Uterus (tissue), 4 donors: ENCODE data around the gene DGUOK. TPM values are rescaled to one million over a fixed set of nuclear protein-coding genes. Genes with fewer than 3 reads are reported as not detected.

Source experiments
- DNase-seq, 2 donors: peaks; one replicate each; pipeline ENCODE4 v3.0.0-alpha.2; 2019 to 2020
- H3K27ac ChIP-seq, 2 donors: fragments of 200-600 bp; sonication (generic); 1 replicate in 1 of 2; 2 replicates in 1 of 2; pipeline ENCODE4 v1.5.1; 2016 to 2018
- H3K27me3 ChIP-seq, 2 donors: fragments of 200-600 bp; sonication (generic); one replicate each; pipeline ENCODE4 v1.5.1; 2018 to 2019; ENCODE audit warnings: control low read depth in 1 of 2
- H3K36me3 ChIP-seq, 2 donors: fragments of 200-600 bp; sonication (generic); one replicate each; pipeline ENCODE4 v1.5.1; 2019; ENCODE audit warnings: control low read depth in 1 of 2
- H3K4me1 ChIP-seq, 2 donors: fragments of 200-600 bp; sonication (generic); one replicate each; pipeline ENCODE4 v1.5.1; 2018 to 2019; ENCODE audit warnings: control low read depth in 1 of 2
- H3K4me3 ChIP-seq, 2 donors: fragments of 200-600 bp; sonication (generic); 1 replicate in 1 of 2; 2 replicates in 1 of 2; pipeline ENCODE4 v1.5.1; 2018 to 2019; ENCODE audit warnings: mild to moderate bottlenecking in 1 of 2
- H3K9me3 ChIP-seq, 2 donors: fragments of 200-600 bp; sonication (generic); one replicate each; pipeline ENCODE4 v1.5.1; 2019; ENCODE audit warnings: control low read depth in 1 of 2
- POLR2A ChIP-seq, 2 donors: fragments of 450-650 bp; IDR thresholded peaks; one replicate each; pipeline ENCODE4 v1.6.1; 2016; ENCODE audit warnings: antibody characterized with exemption in 2 of 2, mild to moderate bottlenecking in 1 of 2, moderate library complexity in 1 of 2
- intact Hi-C: fragments of 100-400 bp; cut with DNase I; formaldehyde crosslinking; loops from one replicate; pipeline ENCODE4 v1.15.1; 2023; ENCODE audit warnings: low total_unique reads
- total RNA-seq, 4 donors: library from RNA; depleted of rRNA in 3 of 4; stranded (reverse); fragments of >200 nt in 3 of 4; gene quantifications; one replicate each; pipeline versions ENCODE4 v1.1.0 to v1.2.4, GENCODE V29; 2014 to 2023
- TF ChIP-seq, protein P1 (sequence below), 4 experiments: fragments of 200-600 bp in 2 of 4; fragments of 450-650 bp in 2 of 4; sonication (generic) in 2 of 4; IDR thresholded peaks; one replicate each; pipeline ENCODE4 v1.5.1; 2016 to 2019; ENCODE audit warnings: antibody characterized with exemption in 4 of 4, mild to moderate bottlenecking in 2 of 4, moderate library complexity in 1 of 4
- donor health status: DM: yes; HTN: yes; CAD: no.

The DGUOK gene
- total RNA-seq, 4 donors from 2014 or later = 43.6 to 128 (median 58.6) TPM

DNA sequence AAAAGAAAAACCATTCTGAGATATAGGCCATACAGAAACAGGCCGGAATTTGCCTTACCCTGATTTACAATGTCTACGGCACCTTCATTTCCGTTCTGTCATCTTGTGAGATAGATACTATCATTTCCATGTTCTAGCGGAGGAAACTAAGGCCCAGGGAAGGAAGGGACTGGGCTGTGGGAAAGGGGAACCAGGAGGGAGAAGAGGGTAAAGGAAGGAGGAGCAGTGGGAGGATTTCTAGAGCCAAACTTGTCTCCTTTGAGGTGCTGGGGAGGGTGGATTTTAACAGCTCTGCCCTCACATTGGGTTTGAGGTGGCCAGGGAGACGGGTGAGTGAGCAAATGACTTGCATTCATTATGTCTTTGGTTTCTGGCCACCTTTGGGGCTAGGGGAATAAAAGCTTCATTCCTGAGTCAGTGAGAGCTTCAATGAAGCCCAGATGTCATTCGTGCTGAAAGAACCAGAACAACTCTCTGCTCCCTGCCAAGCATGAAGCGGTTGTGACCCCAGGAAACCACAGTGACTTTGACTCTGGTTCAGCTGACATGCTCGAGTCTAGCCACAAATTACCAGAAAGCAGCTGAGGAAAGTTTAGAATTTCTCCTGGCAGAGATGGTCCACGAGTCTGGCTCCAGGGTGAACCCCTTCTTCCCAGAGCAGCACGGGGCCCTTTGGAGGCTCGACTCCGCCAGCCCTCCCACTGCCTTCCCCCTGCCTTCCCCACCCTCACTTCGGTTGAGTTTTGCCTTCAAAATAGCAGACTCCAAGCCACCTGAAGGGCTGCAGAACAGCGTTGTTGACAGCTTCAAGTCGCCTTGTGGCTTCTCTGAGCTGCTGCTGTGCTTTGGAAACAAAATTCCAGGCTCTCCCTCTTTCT is 30.1 kb upstream of the DGUOK start:
- TF ChIP-seq, protein P1, sequence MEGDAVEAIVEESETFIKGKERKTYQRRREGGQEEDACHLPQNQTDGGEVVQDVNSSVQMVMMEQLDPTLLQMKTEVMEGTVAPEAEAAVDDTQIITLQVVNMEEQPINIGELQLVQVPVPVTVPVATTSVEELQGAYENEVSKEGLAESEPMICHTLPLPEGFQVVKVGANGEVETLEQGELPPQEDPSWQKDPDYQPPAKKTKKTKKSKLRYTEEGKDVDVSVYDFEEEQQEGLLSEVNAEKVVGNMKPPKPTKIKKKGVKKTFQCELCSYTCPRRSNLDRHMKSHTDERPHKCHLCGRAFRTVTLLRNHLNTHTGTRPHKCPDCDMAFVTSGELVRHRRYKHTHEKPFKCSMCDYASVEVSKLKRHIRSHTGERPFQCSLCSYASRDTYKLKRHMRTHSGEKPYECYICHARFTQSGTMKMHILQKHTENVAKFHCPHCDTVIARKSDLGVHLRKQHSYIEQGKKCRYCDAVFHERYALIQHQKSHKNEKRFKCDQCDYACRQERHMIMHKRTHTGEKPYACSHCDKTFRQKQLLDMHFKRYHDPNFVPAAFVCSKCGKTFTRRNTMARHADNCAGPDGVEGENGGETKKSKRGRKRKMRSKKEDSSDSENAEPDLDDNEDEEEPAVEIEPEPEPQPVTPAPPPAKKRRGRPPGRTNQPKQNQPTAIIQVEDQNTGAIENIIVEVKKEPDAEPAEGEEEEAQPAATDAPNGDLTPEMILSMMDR (IDR thresholded peaks at IDR 0.05) = no peak
- TF ChIP-seq POLR2A (IDR thresholded peaks at IDR 0.05) = no peak
- DNase-seq = no peak
- intact Hi-C loops = no loop called here
- H3K9me3 ChIP-seq = no peaks in the 10 kb centered on the region
- H3K27me3 ChIP-seq = no peaks in the 10 kb centered on the region
- no peaks in the 10 kb centered on the region for H3K36me3 ChIP-seq
- H3K4me3 ChIP-seq = peak overlapping the region; percentile 35 to 76
- peak overlapping the region; percentile 93 to 97 for H3K27ac ChIP-seq
- H3K4me1 ChIP-seq = no peaks in the 10 kb centered on the region

DNA sequence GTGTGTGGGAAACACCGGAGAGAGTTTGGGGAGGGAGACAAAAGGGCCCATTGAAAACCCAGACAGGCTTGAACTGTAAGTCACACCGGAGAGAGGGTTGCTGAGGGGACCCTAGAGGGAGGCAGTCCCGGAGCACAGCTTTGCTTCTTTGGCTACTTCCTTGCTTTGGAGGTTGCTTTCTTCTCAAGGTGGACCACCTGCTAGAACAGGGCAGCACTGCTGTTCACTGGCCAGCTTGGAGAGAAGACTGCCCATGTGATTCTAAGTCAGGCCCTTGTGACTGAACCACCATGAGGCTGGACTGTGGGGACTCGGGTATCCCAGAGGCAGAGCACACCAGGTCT is 29.5 kb upstream of the DGUOK start:
- no peaks in the 10 kb centered on the region for H3K4me1 ChIP-seq
- DNase-seq = no peak
- TF ChIP-seq, protein P1 (IDR thresholded peaks at IDR 0.05) = no peak
- no peak for TF ChIP-seq POLR2A (IDR thresholded peaks at IDR 0.05)
- intact Hi-C loops = no loop called here
- peak overlapping the region; percentile 93 to 97 for H3K27ac ChIP-seq
- no peaks in the 10 kb centered on the region for H3K36me3 ChIP-seq
- peak overlapping the region; percentile 35 to 76 for H3K4me3 ChIP-seq
- no peaks in the 10 kb centered on the region for H3K27me3 ChIP-seq
- H3K9me3 ChIP-seq = no peaks in the 10 kb centered on the region

GRCh38 chr2:73897934-73898333 is 28.7 kb upstream of the DGUOK start:
- intact Hi-C loops = no loop called here
- H3K9me3 ChIP-seq = no peaks in the 10 kb centered on the region
- H3K4me3 ChIP-seq = peak overlapping the region in 1 of 2 donors; percentile 76
- no peak for DNase-seq
- no peak for TF ChIP-seq POLR2A (IDR thresholded peaks at IDR 0.05)
- TF ChIP-seq, protein P1 (IDR thresholded peaks at IDR 0.05) = no peak
- no peaks in the 10 kb centered on the region for H3K27me3 ChIP-seq
- peak overlapping the region; percentile 93 to 97 for H3K27ac ChIP-seq
- no peaks in the 10 kb centered on the region for H3K36me3 ChIP-seq
- H3K4me1 ChIP-seq = no peaks in the 10 kb centered on the region

GRCh38 chr2:73899801-73900336 is 26.8 kb upstream of the DGUOK start:
- peak overlapping the region; percentile 93 to 97 for H3K27ac ChIP-seq
- intact Hi-C loops = no loop called here

GRCh38 chr2:73901143-73901542 is 25.5 kb upstream of the DGUOK start:
- DNase-seq = no peak
- peak overlapping the region; percentile 43 to 97 for H3K27ac ChIP-seq
- no peak for TF ChIP-seq POLR2A (IDR thresholded peaks at IDR 0.05)
- TF ChIP-seq, protein P1 (IDR thresholded peaks at IDR 0.05) = no peak
- H3K9me3 ChIP-seq = no peaks in the 10 kb centered on the region
- no peaks in the 10 kb centered on the region for H3K4me1 ChIP-seq
- H3K4me3 ChIP-seq = no peak overlapping the region
- intact Hi-C loops = no loop called here
- H3K36me3 ChIP-seq = no peaks in the 10 kb centered on the region
- H3K27me3 ChIP-seq = no peaks in the 10 kb centered on the region

More at GRCh38 chr2:73899801-73900336, 26.8 kb upstream of the DGUOK start:
- no peak for DNase-seq
- Histone ChIP-seq H3K27me3 (no peaks in the 10 kb centered on the region), H3K4me1 (no peaks in the 10 kb centered on the region), H3K36me3 (no peaks in the 10 kb centered on the region), H3K4me3 (no peak overlapping the region), H3K9me3 (no peaks in the 10 kb centered on the region)
- TF ChIP-seq POLR2A (IDR thresholded peaks at IDR 0.05) = no peak
- TF ChIP-seq, protein P1 (IDR thresholded peaks at IDR 0.05) = no peak
